Measurements from ENCODE around the gene HCRTR1.

Gene HCRTR1

GRCh38 chr1:31598980-31599379, 18.5 kb upstream of the HCRTR1 start:
- DNase-seq (ENCODE audit: low spot score) = no peak

- DNase-seq (ENCODE audit: low spot score) = no peak
Measured at GRCh38 chr1:31600641-31601040, 16.8 kb upstream of the HCRTR1 start.

GRCh38 chr1:31602081-31602480, 15.4 kb upstream of the HCRTR1 start:
- no peak for DNase-seq (ENCODE audit: low spot score)

GRCh38 chr1:31605908-31606427, 11.5 kb upstream of the HCRTR1 start:
- no peak for DNase-seq (ENCODE audit: low spot score)

GRCh38 chr1:31607360-31607759, 10.1 kb upstream of the HCRTR1 start:
- DNase-seq (ENCODE audit: low spot score) = no peak

- no peak for DNase-seq (ENCODE audit: low spot score)
Measured at GRCh38 chr1:31609514-31610118, 7.9 kb upstream of the HCRTR1 start.

- DNase-seq (ENCODE audit: low spot score) = no peak
Measured at GRCh38 chr1:31614414-31615005, 3.0 kb upstream of the HCRTR1 start.

- DNase-seq (ENCODE audit: low spot score) = no peak
Measured at GRCh38 chr1:31615414-31615813, 2.1 kb upstream of the HCRTR1 start.

GRCh38 chr1:31615939-31616338, 1.6 kb upstream of the HCRTR1 start:
- no peak for DNase-seq (ENCODE audit: low spot score)

GRCh38 chr1:31617916-31618746, 642 bp downstream of the HCRTR1 start:
- peak; percentile 46 for DNase-seq (ENCODE audit: low spot score)

- no peak for DNase-seq (ENCODE audit: low spot score)
Measured at GRCh38 chr1:31618916-31619846, 1.7 kb downstream of the HCRTR1 start.

- DNase-seq (ENCODE audit: low spot score) = no peak
Measured at GRCh38 chr1:31620631-31621497, 3.4 kb downstream of the HCRTR1 start.

GRCh38 chr1:31621498-31621820, 4.0 kb downstream of the HCRTR1 start:
- no peak for DNase-seq (ENCODE audit: low spot score)

- no peak for DNase-seq (ENCODE audit: low spot score)
Measured at GRCh38 chr1:31621847-31622730, 4.6 kb downstream of the HCRTR1 start.

GRCh38 chr1:31623365-31623764, 5.9 kb downstream of the HCRTR1 start:
- no peak for DNase-seq (ENCODE audit: low spot score)

GRCh38 chr1:31624309-31624708, 6.8 kb downstream of the HCRTR1 start:
- no peak for DNase-seq (ENCODE audit: low spot score)

- DNase-seq (ENCODE audit: low spot score) = no peak
Measured at GRCh38 chr1:31624731-31625514, 7.4 kb downstream of the HCRTR1 start.

GRCh38 chr1:31625561-31626222, 8.2 kb downstream of the HCRTR1 start:
- no peak for DNase-seq (ENCODE audit: low spot score)
